HUES48 (cell line): ENCODE measurements around the gene FAM161A.
A peak's percentile ranks its signal among the peaks of the same experiment; 100 is the strongest.
"Not testable (repeated sequence)": the region's sequence is repeated elsewhere in the genome, so short reads cannot be mapped to it uniquely, and the experiment has no call there.

Experiments used
- H3K27ac ChIP-seq: one replicate; pipeline ENCODE4 v1.7.0; 2013; ENCODE audit warnings: low read depth, low read length, inconsistent platforms
- H3K27me3 ChIP-seq: 2 replicates; pipeline ENCODE4 v1.6.1; 2013; ENCODE audit warnings: mild to moderate bottlenecking, low read length; ENCODE audit not compliant: control insufficient read depth, insufficient read depth
- H3K36me3 ChIP-seq: 2 replicates; pipeline ENCODE4 v1.6.1; 2013; ENCODE audit warnings: low read length; ENCODE audit not compliant: control insufficient read depth, insufficient read depth
- H3K4me1 ChIP-seq: 2 replicates; pipeline ENCODE4 v1.6.1; 2013; ENCODE audit warnings: mild to moderate bottlenecking, low read length; ENCODE audit not compliant: control insufficient read depth, insufficient read depth
- H3K4me3 ChIP-seq: 2 replicates; pipeline ENCODE4 v1.5.1; 2013; ENCODE audit warnings: mild to moderate bottlenecking, low read depth, low read length
- H3K9ac ChIP-seq: 2 replicates; pipeline ENCODE4 v1.6.1; 2013; ENCODE audit warnings: mild to moderate bottlenecking, low read depth, low read length, moderate library complexity
- H3K9me3 ChIP-seq: 2 replicates; pipeline ENCODE4 v1.6.1; 2013; ENCODE audit warnings: low read length; ENCODE audit not compliant: control insufficient read depth, insufficient read depth

The FAM161A gene

GRCh38 chr2:61877571-61878245, 23.8 kb upstream of the FAM161A start:
- H3K27ac ChIP-seq, result no peak overlapping the region
- H3K9me3 ChIP-seq, result no peaks in the 10 kb centered on the region
- peaks cover 100% of the 10 kb centered on the region for H3K36me3 ChIP-seq
- H3K9ac ChIP-seq, result no peak overlapping the region
- H3K4me1 ChIP-seq, result no peaks in the 10 kb centered on the region
- H3K27me3 ChIP-seq, result no peaks in the 10 kb centered on the region
- H3K4me3 ChIP-seq, result no peak overlapping the region

GRCh38 chr2:61876400-61876799, 22.5 kb upstream of the FAM161A start:
- no peaks in the 10 kb centered on the region for H3K4me1 ChIP-seq
- no peak overlapping the region for H3K9ac ChIP-seq

GRCh38 chr2:61866482-61867089, 12.7 kb upstream of the FAM161A start:
- not testable (repeated sequence) for H3K4me1 ChIP-seq, H3K9ac ChIP-seq, H3K9me3 ChIP-seq, H3K27me3 ChIP-seq, H3K4me3 ChIP-seq, H3K27ac ChIP-seq
- H3K36me3 ChIP-seq, result peaks cover 73% of the 10 kb centered on the region

More at GRCh38 chr2:61876400-61876799, 22.5 kb upstream of the FAM161A start:
- Histone ChIP-seq H3K27ac (no peak overlapping the region), H3K9me3 (no peaks in the 10 kb centered on the region), H3K36me3 (peaks cover 100% of the 10 kb centered on the region), H3K4me3 (no peak overlapping the region), H3K27me3 (no peaks in the 10 kb centered on the region)

- H3K9ac ChIP-seq, result no peak overlapping the region
- H3K4me3 ChIP-seq, result no peak overlapping the region
- peaks cover 30% of the 10 kb centered on the region for H3K36me3 ChIP-seq
- H3K27ac ChIP-seq, result no peak overlapping the region
- no peaks in the 10 kb centered on the region for H3K4me1 ChIP-seq
- no peaks in the 10 kb centered on the region for H3K9me3 ChIP-seq
- H3K27me3 ChIP-seq, result no peaks in the 10 kb centered on the region
These were observed 8.2 kb upstream of the FAM161A start for GRCh38 chr2:61862085-61862484.

GRCh38 chr2:61857224-61857623, 3.4 kb upstream of the FAM161A start:
- no peaks in the 10 kb centered on the region for H3K36me3 ChIP-seq
- H3K9me3 ChIP-seq, result no peaks in the 10 kb centered on the region
- no peak overlapping the region for H3K4me3 ChIP-seq
- H3K9ac ChIP-seq, result no peak overlapping the region
- H3K27me3 ChIP-seq, result no peaks in the 10 kb centered on the region
- H3K4me1 ChIP-seq, result 0 out of 2 replicates have a peak, but pooled peaks cover 3% of the 10 kb centered on the region
- no peak overlapping the region for H3K27ac ChIP-seq

GRCh38 chr2:61855318-61855613, 1.4 kb upstream of the FAM161A start:
- Histone ChIP-seq H3K9me3 (no peaks in the 10 kb centered on the region), H3K4me3 (peak overlapping the region; percentile 84), H3K27ac (peak overlapping the region; percentile 57), H3K36me3 (no peaks in the 10 kb centered on the region), H3K9ac (peak overlapping the region; percentile 55), H3K27me3 (no peaks in the 10 kb centered on the region), H3K4me1 (0 out of 2 replicates have a peak, but pooled peaks cover 4% of the 10 kb centered on the region)

GRCh38 chr2:61854564-61855317, 881 bp upstream of the FAM161A start:
- 0 out of 2 replicates have a peak, but pooled peaks cover 4% of the 10 kb centered on the region for H3K4me1 ChIP-seq
- H3K36me3 ChIP-seq, result no peaks in the 10 kb centered on the region
- H3K9me3 ChIP-seq, result no peaks in the 10 kb centered on the region
- peak overlapping the region; percentile 55 for H3K9ac ChIP-seq
- H3K27me3 ChIP-seq, result no peaks in the 10 kb centered on the region
- peak overlapping the region; percentile 84 for H3K4me3 ChIP-seq
- H3K27ac ChIP-seq, result peak overlapping the region; percentile 57

GRCh38 chr2:61853086-61853846, 594 bp downstream of the FAM161A start:
- Histone ChIP-seq H3K9me3 (no peaks in the 10 kb centered on the region), H3K27ac (peak overlapping the region; percentile 87), H3K36me3 (no peaks in the 10 kb centered on the region), H3K9ac (peak overlapping the region; percentile 82), H3K27me3 (no peaks in the 10 kb centered on the region), H3K4me3 (peak overlapping the region; percentile 84), H3K4me1 (0 out of 2 replicates have a peak, but pooled peaks cover 4% of the 10 kb centered on the region)

- not testable (repeated sequence) for H3K27me3 ChIP-seq, H3K27ac ChIP-seq, H3K36me3 ChIP-seq, H3K4me1 ChIP-seq, H3K4me3 ChIP-seq, H3K9ac ChIP-seq, H3K9me3 ChIP-seq
These were observed 2.6 kb downstream of the FAM161A start for GRCh38 chr2:61851270-61851669.

- Histone ChIP-seq H3K27ac (no peak overlapping the region), H3K9ac (no peak overlapping the region), H3K4me3 (no peak overlapping the region), H3K36me3 (peaks cover 18% of the 10 kb centered on the region), H3K27me3 (no peaks in the 10 kb centered on the region), H3K9me3 (no peaks in the 10 kb centered on the region), H3K4me1 (no peaks in the 10 kb centered on the region)
These were observed 8.5 kb downstream of the FAM161A start for GRCh38 chr2:61845320-61845719.
